GM12874 (cell line): ENCODE data around the gene OR5AC2.

Source experiments
- CTCF ChIP-seq: IDR thresholded peaks from 2 replicates; pipeline ENCODE4 v1.5.1; 2011; ENCODE audit warnings: low read depth, mild to moderate bottlenecking, control low read depth, low read length, moderate library complexity; ENCODE audit not compliant: insufficient read depth

OR5AC2 gene

DNA sequence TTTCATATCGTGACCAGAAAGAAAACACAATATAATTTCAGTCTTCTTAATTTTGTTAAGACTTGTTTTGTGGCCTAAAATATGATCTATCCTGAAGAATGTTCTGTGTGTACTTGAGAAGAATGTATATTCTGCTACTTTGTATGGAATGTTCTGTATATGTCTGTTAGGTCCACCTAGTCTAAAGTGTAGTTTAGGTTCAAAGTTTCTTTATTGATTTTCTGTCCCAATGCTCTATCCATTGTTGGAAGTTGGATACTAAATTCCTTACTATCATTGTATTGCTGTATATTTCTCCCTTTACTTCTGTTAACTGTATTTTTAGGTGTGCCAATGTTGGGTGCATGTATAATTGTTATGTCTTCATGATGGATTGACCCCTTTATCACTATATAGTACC lies 21.2 kb downstream of the OR5AC2 start:
- TF ChIP-seq CTCF: no peak

DNA sequence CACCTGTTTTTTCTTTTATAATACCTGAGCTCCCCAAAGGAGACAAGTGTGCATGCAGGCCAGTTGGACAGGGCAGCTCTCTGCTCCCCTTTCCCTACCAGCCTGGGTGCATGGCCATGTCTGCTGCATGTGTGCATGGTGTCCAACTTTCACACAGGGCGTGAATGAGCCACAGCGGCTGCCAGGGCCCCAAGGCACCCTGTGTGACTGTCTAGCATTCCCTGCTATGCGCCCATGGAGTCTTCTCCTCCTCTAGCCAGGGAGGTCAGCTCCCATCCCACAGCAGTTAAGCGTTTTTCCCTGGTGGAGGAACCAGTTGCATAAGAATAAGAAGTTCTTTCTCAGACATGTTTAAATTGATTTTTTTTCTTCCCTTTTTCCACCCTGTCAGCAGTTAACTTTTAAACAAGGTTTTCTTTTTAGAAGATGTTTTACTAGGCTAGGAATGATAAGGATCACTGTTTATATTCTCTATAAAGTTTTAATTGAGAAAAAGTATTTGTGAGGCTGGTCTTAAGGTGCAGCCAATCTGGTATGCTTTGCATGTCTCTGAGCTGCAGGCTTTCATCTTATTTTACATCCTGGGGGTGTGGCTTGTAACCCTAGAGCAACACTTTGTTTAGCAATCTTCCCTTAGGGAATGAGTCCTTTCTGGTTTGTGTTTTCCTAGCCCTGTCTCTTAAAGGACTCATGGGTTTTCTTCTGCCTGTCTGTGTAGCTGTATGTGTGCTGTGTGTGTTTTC lies 23.0 kb downstream of the OR5AC2 start:
- no peak for TF ChIP-seq CTCF

- TF ChIP-seq CTCF: no peak
Measured at GRCh38 chr3:98110550-98110908, 23.6 kb downstream of the OR5AC2 start.

DNA sequence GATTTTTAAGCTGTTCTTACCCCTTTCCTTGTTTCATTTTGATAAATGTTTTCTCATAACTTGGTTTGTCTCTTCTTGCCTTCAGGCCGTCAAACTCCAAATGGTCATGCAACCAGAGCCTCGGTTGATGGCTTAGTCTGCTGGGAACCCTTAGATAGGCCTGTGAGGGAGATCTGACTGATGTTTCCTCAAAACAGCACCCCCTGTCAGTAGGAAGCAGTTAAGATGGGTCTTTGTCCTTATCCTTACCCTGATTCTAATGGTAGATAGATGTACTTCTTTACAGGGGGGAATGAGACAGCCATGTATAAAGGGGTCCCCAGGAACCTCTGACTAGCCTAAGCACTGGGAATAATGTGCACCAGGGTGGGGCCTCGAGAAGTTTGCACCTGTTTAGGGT lies 27.3 kb downstream of the OR5AC2 start:
- no peak for TF ChIP-seq CTCF

- no peak for TF ChIP-seq CTCF
Measured at GRCh38 chr3:98115717-98116116, 28.7 kb downstream of the OR5AC2 start.

GRCh38 chr3:98130421-98130820 lies 43.4 kb downstream of the OR5AC2 start, which contains the start of gene OR5H1:
OR5H1 (plus strand) TSS chr3:98130721; CDS start chr3:98132698, 1,977 bp downstream.
- no peak for TF ChIP-seq CTCF

DNA sequence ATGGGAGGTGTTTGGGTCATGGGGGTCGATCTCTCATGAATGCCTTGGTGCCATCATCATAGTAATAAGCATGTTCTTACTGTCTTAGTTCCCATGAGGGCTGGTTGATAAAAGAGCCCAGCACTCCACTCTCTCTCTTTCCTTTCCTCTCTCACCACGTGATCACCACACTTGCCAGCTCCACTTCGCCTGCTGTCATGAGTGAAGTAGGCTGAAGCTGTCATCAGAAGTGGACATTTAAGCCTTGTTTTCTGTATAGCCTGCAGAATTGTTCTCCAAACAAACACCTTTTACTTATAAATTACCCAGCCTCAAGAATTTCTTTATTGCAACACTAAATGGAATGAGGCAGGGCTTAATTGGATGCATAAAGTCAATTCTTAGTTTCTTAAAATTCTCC lies 49.7 kb downstream of the OR5AC2 start:
- TF ChIP-seq CTCF: no peak
